Large intestine (tissue), 3 donors: Measurements from ENCODE around the gene CAPN11. TPM values are rescaled to one million over a fixed set of nuclear protein-coding genes. Genes with fewer than 3 reads are reported as not detected.
"Not testable (repeated sequence)": the region's sequence is repeated elsewhere in the genome, so short reads cannot be mapped to it uniquely, and the experiment has no call there.

Source experiments
- DNase-seq, 2 donors: peaks; one replicate each; pipeline versions ENCODE4 v3.0.0 to v3.0.0-alpha.2; 2013
- H3K27ac ChIP-seq: one replicate; pipeline ENCODE4 v1.5.1; 2013; ENCODE audit warnings: low read length
- H3K27me3 ChIP-seq: 2 replicates; pipeline ENCODE4 v1.6.1; 2013; ENCODE audit warnings: low read length; ENCODE audit not compliant: control insufficient read depth, insufficient read depth
- H3K36me3 ChIP-seq: 2 replicates; pipeline ENCODE4 v1.6.1; 2013; ENCODE audit warnings: low read length; ENCODE audit not compliant: control insufficient read depth, insufficient read depth
- H3K4me1 ChIP-seq: one replicate; pipeline ENCODE4 v1.6.1; 2013; ENCODE audit warnings: low read length; ENCODE audit not compliant: control insufficient read depth, insufficient read depth
- H3K4me3 ChIP-seq: one replicate; pipeline ENCODE4 v1.5.1; 2013; ENCODE audit warnings: low read length
- H3K9me3 ChIP-seq: one replicate; pipeline ENCODE4 v1.6.1; 2013; ENCODE audit warnings: mild to moderate bottlenecking, low read depth, low read length, moderate library complexity; ENCODE audit not compliant: control insufficient read depth
- WGBS: methylation state at CpG from one replicate; pipeline ENCODE4 v1.1.5; 2013; ENCODE audit warnings: low lambda C conversion rate; ENCODE audit not compliant: insufficient coverage; 5-methylcytosine and 5-hydroxymethylcytosine counted together
- polyA plus RNA-seq: library from polyadenylated mRNA; unstranded; fragments of 120-200 nt; gene quantifications from one replicate; pipeline ENCODE4 v1.2.1, GENCODE V29; 2013

Gene CAPN11
- polyA plus RNA-seq, 1 donor, result 0.03 TPM

DNA sequence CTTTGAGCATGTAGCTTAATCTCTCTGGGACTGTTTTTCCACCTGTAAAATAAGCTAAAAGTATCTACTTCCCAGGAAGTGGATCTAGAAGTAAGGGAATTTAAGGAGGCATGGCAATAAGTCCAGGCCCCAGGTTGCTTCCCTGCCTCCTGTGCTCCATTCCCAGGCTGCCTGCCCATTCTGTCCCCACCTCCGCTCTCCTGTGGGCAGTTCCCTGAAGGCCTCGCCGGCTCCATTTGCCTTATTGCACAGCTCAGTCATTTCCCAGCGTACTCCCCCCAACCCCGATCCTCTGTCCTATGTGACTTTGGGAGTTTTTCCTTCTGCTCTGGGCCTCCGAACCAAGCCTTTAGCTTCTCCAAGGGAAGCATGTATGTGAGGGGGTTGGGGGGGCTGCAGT lies 69.4 kb downstream of the CAPN11 start:
- peaks cover 24% of the 10 kb centered on the region for H3K36me3 ChIP-seq

DNA sequence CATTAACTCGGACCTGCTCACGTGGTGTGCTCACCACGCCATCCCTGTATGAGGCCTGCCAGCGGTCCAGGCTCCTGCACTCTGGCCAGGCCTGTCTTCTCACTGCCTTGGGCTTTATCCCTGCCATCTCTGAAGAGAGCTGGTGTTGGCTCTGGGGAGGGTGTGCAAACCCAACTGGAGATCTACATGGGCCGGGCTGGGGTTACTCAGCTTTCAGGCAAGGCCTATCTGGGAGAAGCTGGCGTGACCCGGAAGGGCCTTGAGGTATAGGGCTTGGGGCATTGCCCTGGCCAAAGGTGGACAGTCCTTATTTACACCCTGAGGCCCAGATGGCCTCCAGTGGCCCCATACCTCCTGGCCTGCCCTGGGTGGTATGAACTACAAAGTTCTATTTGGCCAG lies 69.8 kb downstream of the CAPN11 start:
- DNase-seq, result no peak
- peaks cover 48% of the 10 kb centered on the region for H3K4me1 ChIP-seq
- H3K27ac ChIP-seq, result no peak overlapping the region
- no peaks in the 10 kb centered on the region for H3K27me3 ChIP-seq
- WGBS, result no CpG with 5 or more reads among the region's 7 CpGs
- no peak overlapping the region for H3K4me3 ChIP-seq
- H3K9me3 ChIP-seq, result no peaks in the 10 kb centered on the region
- H3K36me3 ChIP-seq, result peaks cover 28% of the 10 kb centered on the region

More for the DNA sequence above, 69.4 kb downstream of the CAPN11 start:
- Histone ChIP-seq H3K4me1 (peaks cover 49% of the 10 kb centered on the region), H3K9me3 (no peaks in the 10 kb centered on the region), H3K27ac (no peak overlapping the region), H3K27me3 (peaks cover under 1% of the 10 kb centered on the region), H3K4me3 (no peak overlapping the region)
- no CpG with 5 or more reads among the region's 6 CpGs for WGBS
- no peak for DNase-seq

DNA sequence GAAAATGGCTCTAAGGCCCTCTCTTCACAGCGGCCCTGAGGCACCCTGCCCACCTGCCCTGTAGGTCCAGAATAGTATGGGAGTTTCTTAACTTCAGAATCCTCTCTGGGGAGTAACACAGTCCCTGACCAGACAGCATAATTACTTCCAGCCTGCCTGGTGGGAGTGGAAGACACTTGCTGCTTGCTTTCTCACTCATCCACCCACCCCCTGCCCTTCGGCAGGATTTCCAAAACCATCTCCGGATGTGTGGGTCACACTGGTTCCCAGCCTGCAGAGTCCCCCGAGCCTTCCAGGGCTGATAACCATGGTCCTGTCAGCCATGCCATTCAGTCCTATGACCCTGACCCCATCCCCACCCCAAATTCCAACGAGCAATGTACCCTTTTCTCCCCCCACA lies 70.2 kb downstream of the CAPN11 start:
- Histone ChIP-seq H3K9me3 (no peaks in the 10 kb centered on the region), H3K4me3 (no peak overlapping the region), H3K4me1 (peaks cover 46% of the 10 kb centered on the region), H3K36me3 (peaks cover 28% of the 10 kb centered on the region), H3K27ac (no peak overlapping the region), H3K27me3 (no peaks in the 10 kb centered on the region)
- DNase-seq, result no peak
- WGBS, result no CpG with 5 or more reads among the region's 5 CpGs

DNA sequence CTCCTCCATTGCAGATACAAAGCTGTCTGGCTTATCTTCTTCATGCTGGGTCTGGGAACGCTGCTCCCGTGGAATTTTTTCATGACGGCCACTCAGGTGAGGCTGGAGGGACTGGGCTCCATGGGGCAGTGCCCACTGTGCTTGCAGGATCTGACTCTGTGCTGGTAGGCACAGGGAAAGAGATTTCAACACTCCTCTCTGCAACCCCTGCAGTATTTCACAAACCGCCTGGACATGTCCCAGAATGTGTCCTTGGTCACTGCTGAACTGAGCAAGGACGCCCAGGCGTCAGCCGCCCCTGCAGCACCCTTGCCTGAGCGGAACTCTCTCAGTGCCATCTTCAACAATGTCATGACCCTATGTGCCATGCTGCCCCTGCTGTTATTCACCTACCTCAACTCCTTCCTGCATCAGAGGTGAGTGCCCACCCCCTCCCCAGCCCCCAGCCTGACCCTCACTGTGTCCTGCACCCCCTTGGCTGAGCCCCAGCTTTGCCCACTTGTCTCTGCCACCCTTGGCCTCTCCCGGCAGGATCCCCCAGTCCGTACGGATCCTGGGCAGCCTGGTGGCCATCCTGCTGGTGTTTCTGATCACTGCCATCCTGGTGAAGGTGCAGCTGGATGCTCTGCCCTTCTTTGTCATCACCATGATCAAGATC lies 70.9 kb downstream of the CAPN11 start:
- peaks cover 46% of the 10 kb centered on the region for H3K4me1 ChIP-seq

DNA sequence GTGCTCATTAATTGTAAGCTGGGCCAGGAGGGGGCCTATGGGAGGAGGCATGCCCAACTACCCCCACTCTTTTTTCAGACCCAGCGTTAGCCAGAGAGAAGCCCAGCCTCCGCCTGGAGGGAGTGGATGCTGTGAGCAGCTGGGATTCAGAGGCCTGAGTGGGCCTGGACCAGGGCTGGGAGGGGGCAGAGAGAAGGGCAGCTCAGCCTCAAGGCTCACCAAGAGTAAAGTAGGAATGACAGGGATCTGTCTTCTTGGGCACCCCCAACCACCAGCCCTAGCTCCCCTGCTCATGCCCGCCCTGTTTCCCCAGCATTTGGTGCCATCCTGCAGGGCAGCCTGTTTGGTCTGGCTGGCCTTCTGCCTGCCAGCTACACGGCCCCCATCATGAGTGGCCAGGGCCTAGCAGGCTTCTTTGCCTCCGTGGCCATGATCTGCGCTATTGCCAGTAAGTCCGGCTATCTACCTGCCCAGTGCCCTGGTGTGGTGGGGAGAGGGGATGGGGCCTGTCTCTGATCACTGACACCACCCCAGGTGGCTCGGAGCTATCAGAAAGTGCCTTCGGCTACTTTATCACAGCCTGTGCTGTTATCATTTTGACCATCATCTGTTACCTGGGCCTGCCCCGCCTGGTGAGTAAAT lies 71.5 kb downstream of the CAPN11 start:
- Histone ChIP-seq H3K9me3 (no peaks in the 10 kb centered on the region), H3K4me1 (peaks cover 48% of the 10 kb centered on the region), H3K36me3 (peaks cover 28% of the 10 kb centered on the region), H3K27me3 (no peaks in the 10 kb centered on the region), H3K27ac (no peak overlapping the region), H3K4me3 (no peak overlapping the region)
- no CpG with 5 or more reads among the region's 10 CpGs for WGBS
- no peak for DNase-seq

More for the DNA sequence above, 70.9 kb downstream of the CAPN11 start:
- no peak overlapping the region for H3K27ac ChIP-seq
- no peak for DNase-seq
- no CpG with 5 or more reads among the region's 11 CpGs for WGBS
- no peak overlapping the region for H3K4me3 ChIP-seq
- H3K27me3 ChIP-seq, result no peaks in the 10 kb centered on the region
- peaks cover 28% of the 10 kb centered on the region for H3K36me3 ChIP-seq
- H3K9me3 ChIP-seq, result no peaks in the 10 kb centered on the region

DNA sequence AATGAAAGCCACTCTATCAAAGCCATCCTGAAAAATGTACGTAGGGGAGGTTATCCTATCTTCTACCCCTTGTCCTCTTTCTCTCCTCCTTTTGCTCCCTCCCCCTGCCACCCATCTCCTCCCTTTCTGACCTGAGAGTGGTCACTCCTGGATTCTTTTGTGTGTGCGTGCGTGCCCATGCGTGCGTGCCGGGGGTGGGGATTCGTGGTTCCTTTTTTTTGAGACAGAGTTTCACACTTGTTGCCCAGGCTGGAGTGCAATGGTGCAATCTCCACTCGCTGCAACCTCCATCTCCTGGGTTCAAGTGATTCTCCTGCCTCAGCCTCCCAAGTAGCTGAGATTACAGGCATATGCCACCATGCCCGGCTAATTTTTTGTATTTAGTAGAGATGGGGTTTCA lies 72.8 kb downstream of the CAPN11 start:
- DNase-seq, H3K4me3 ChIP-seq, H3K27me3 ChIP-seq, H3K27ac ChIP-seq, H3K9me3 ChIP-seq: not testable (repeated sequence)
- no CpG with 5 or more reads among the region's 9 CpGs for WGBS
- Histone ChIP-seq H3K4me1 (peaks cover 38% of the 10 kb centered on the region), H3K36me3 (peaks cover 28% of the 10 kb centered on the region)

DNA sequence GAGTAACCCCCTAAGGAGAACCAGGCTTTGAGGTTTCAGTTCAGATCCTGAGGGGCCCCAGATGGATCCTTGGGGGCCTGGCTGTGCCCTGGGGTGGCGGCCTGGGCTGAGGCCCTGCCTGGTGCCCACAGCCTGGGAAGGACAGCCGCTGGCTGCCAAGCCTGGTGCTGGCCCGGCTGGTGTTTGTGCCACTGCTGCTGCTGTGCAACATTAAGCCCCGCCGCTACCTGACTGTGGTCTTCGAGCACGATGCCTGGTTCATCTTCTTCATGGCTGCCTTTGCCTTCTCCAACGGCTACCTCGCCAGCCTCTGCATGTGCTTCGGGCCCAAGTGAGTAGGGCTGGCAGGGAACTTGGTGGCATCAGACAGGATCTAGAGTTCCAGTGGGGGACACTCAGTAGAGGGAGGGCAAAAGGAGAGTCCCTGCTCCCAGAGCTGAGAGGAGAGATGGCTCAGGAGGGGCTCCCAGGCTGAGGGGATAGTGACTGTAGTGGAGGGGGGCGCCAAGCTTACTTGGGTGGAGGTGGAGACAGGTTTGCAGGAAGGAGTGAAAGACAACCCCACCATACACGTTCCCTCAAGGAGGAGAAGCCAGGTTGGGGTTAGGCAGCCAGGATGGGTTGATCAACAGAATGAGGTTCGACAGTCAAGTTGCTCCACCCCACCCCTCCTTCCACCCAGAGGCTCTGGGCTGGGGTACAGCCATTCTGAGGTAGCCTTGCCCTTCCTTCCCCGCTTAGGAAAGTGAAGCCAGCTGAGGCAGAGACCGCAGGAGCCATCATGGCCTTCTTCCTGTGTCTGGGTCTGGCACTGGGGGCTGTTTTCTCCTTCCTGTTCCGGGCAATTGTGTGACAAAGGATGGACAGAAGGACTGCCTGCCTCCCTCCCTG lies 74.3 kb downstream of the CAPN11 start:
- WGBS, result no CpG with 5 or more reads among the region's 16 CpGs
- Histone ChIP-seq H3K9me3 (no peaks in the 10 kb centered on the region), H3K36me3 (peaks cover 28% of the 10 kb centered on the region), H3K4me3 (no peak overlapping the region), H3K27me3 (no peaks in the 10 kb centered on the region), H3K4me1 (peaks cover 28% of the 10 kb centered on the region), H3K27ac (no peak overlapping the region)
- DNase-seq, result no peak

DNA sequence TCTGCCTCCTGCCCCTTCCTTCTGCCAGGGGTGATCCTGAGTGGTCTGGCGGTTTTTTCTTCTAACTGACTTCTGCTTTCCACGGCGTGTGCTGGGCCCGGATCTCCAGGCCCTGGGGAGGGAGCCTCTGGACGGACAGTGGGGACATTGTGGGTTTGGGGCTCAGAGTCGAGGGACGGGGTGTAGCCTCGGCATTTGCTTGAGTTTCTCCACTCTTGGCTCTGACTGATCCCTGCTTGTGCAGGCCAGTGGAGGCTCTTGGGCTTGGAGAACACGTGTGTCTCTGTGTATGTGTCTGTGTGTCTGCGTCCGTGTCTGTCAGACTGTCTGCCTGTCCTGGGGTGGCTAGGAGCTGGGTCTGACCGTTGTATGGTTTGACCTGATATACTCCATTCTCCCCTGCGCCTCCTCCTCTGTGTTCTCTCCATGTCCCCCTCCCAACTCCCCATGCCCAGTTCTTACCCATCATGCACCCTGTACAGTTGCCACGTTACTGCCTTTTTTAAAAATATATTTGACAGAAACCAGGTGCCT lies 75.0 kb downstream of the CAPN11 start:
- 100% methylated on average over 1 of the region's 14 CpGs for WGBS
- H3K27ac ChIP-seq, result peak overlapping the region; percentile 7
- peaks cover 22% of the 10 kb centered on the region for H3K36me3 ChIP-seq

More for the DNA sequence above, 75.0 kb downstream of the CAPN11 start:
- DNase-seq, result no peak
- H3K4me1 ChIP-seq, result peaks cover 31% of the 10 kb centered on the region
- H3K27me3 ChIP-seq, result no peaks in the 10 kb centered on the region
- no peak overlapping the region for H3K4me3 ChIP-seq
- H3K9me3 ChIP-seq, result no peaks in the 10 kb centered on the region
